ENCODE results near the gene SH3RF3.

Gene SH3RF3

GRCh38 chr2:109290887-109291643, 162.1 kb downstream of the SH3RF3 start:
- no peak for DNase-seq

GRCh38 chr2:109292386-109292785, 163.4 kb downstream of the SH3RF3 start:
- no peak for DNase-seq

- DNase-seq, result no peak
These were observed 164.7 kb downstream of the SH3RF3 start for GRCh38 chr2:109293663-109294062.

GRCh38 chr2:109294523-109294922, 165.5 kb downstream of the SH3RF3 start:
- no peak for DNase-seq

GRCh38 chr2:109295070-109295780, 166.2 kb downstream of the SH3RF3 start:
- DNase-seq, result no peak

- no peak for DNase-seq
These were observed 166.7 kb downstream of the SH3RF3 start for GRCh38 chr2:109295781-109296117.

- no peak for DNase-seq
These were observed 168.8 kb downstream of the SH3RF3 start for GRCh38 chr2:109297566-109298490.

- no peak for DNase-seq
These were observed 169.8 kb downstream of the SH3RF3 start for GRCh38 chr2:109298851-109299250.

GRCh38 chr2:109299536-109299935, 170.5 kb downstream of the SH3RF3 start:
- DNase-seq, result no peak

GRCh38 chr2:109300582-109300981, 171.6 kb downstream of the SH3RF3 start:
- no peak for DNase-seq

- no peak for DNase-seq
These were observed 172.7 kb downstream of the SH3RF3 start for GRCh38 chr2:109301746-109302145.

- no peak for DNase-seq
These were observed 173.3 kb downstream of the SH3RF3 start for GRCh38 chr2:109302319-109302718.

GRCh38 chr2:109304242-109304641, 175.2 kb downstream of the SH3RF3 start:
- DNase-seq, result no peak

GRCh38 chr2:109304731-109305470, 175.9 kb downstream of the SH3RF3 start:
- DNase-seq, result no peak

GRCh38 chr2:109305490-109306167, 176.6 kb downstream of the SH3RF3 start:
- DNase-seq, result no peak

- DNase-seq, result no peak
These were observed 177.2 kb downstream of the SH3RF3 start for GRCh38 chr2:109306190-109306589.

- DNase-seq, result no peak
These were observed 182.8 kb downstream of the SH3RF3 start for GRCh38 chr2:109311771-109312170.

GRCh38 chr2:109312902-109313301, 183.9 kb downstream of the SH3RF3 start:
- DNase-seq, result no peak

- no peak for DNase-seq
These were observed 184.3 kb downstream of the SH3RF3 start for GRCh38 chr2:109313343-109313742.

- DNase-seq, result no peak
These were observed 187.1 kb downstream of the SH3RF3 start for GRCh38 chr2:109316091-109316490.

GRCh38 chr2:109317471-109318095, 188.6 kb downstream of the SH3RF3 start:
- no peak for DNase-seq
